H9 (cell line): Measurements from ENCODE around the gene ATAD1. TPM values are rescaled to one million over a fixed set of nuclear protein-coding genes. Genes with fewer than 3 reads are reported as not detected.

Experiments
- DNase-seq: peaks from one replicate; pipeline ENCODE4 v3.0.0-alpha.2; 2017
- H2AFZ ChIP-seq: one replicate; pipeline ENCODE4 v1.6.1; 2013; ENCODE audit warnings: mild to moderate bottlenecking, low read length, control low read depth, moderate library complexity
- H2AK5ac ChIP-seq: 2 replicates; pipeline ENCODE4 v1.6.1; 2013; ENCODE audit warnings: low read length, control low read depth, mixed read lengths; ENCODE audit not compliant: insufficient read length
- H2BK120ac ChIP-seq: one replicate; pipeline ENCODE4 v1.6.1; 2013; ENCODE audit warnings: low read depth, mild to moderate bottlenecking, low read length, control low read depth, inconsistent platforms; ENCODE audit not compliant: poor library complexity, severe bottlenecking
- H2BK12ac ChIP-seq: 2 replicates; pipeline ENCODE4 v1.6.1; 2013; ENCODE audit warnings: low read length, control low read depth, mixed read lengths, low read depth; ENCODE audit not compliant: insufficient read length
- H2BK15ac ChIP-seq: 2 replicates; pipeline ENCODE4 v1.6.1; 2013; ENCODE audit warnings: low read depth, low read length, control low read depth
- H2BK20ac ChIP-seq: one replicate; pipeline ENCODE4 v1.6.1; 2013; ENCODE audit warnings: low read depth, mild to moderate bottlenecking, low read length, control low read depth, inconsistent platforms; ENCODE audit not compliant: poor library complexity, severe bottlenecking
- H2BK5ac ChIP-seq: 2 replicates; pipeline ENCODE4 v1.6.1; 2013; ENCODE audit warnings: low read length, control low read depth, mixed read lengths; ENCODE audit not compliant: insufficient read length
- H3K14ac ChIP-seq: 2 replicates; pipeline ENCODE4 v1.6.1; 2013; ENCODE audit warnings: low read length, control low read depth; ENCODE audit not compliant: insufficient read depth
- H3K18ac ChIP-seq: 2 replicates; pipeline ENCODE4 v1.6.1; 2013; ENCODE audit warnings: low read depth, mild to moderate bottlenecking, mixed read lengths, low read length, control low read depth; ENCODE audit not compliant: insufficient read length
- H3K23ac ChIP-seq: 2 replicates; pipeline ENCODE4 v1.6.1; 2013; ENCODE audit warnings: low read length, control low read depth, mixed read lengths, low read depth; ENCODE audit not compliant: insufficient read length
- H3K23me2 ChIP-seq: 2 replicates; pipeline ENCODE4 v1.6.1; 2013; ENCODE audit warnings: low read depth, mild to moderate bottlenecking, mixed read lengths, low read length, control low read depth; ENCODE audit not compliant: insufficient read length, poor library complexity, severe bottlenecking
- H3K27ac ChIP-seq: 2 replicates; pipeline ENCODE4 v1.5.1; 2013; ENCODE audit warnings: low read length, control low read depth, mixed read lengths, low read depth; ENCODE audit not compliant: insufficient read length
- H3K27me3 ChIP-seq: 2 replicates; pipeline ENCODE4 v1.6.1; 2013; ENCODE audit warnings: low read length, control low read depth, inconsistent platforms; ENCODE audit not compliant: insufficient read depth
- H3K4ac ChIP-seq: 2 replicates; pipeline ENCODE4 v1.6.1; 2013; ENCODE audit warnings: low read depth, mild to moderate bottlenecking, control low read depth, inconsistent platforms, low read length, moderate library complexity
- H3K4me1 ChIP-seq: 2 replicates; pipeline ENCODE4 v1.6.1; 2013; ENCODE audit warnings: low read length, control low read depth, inconsistent platforms; ENCODE audit not compliant: insufficient read depth
- H3K4me2 ChIP-seq: 2 replicates; pipeline ENCODE4 v1.6.1; 2013; ENCODE audit warnings: low read length, control low read depth, mixed read lengths; ENCODE audit not compliant: insufficient read length, insufficient read depth
- H3K56ac ChIP-seq: 2 replicates; pipeline ENCODE4 v1.6.1; 2013; ENCODE audit warnings: low read depth, mild to moderate bottlenecking, mixed read lengths, low read length, control low read depth; ENCODE audit not compliant: insufficient read length
- H3K79me1 ChIP-seq: 2 replicates; pipeline ENCODE4 v1.6.1; 2013; ENCODE audit warnings: low read depth, mild to moderate bottlenecking, moderate library complexity, low read length, control low read depth, inconsistent platforms; ENCODE audit not compliant: insufficient read depth, poor library complexity, severe bottlenecking
- H3K79me2 ChIP-seq: 2 replicates; pipeline ENCODE4 v1.6.1; 2013; ENCODE audit warnings: low read length, control low read depth, inconsistent platforms; ENCODE audit not compliant: insufficient read depth
- H3K9ac ChIP-seq: 2 replicates; pipeline ENCODE4 v1.6.1; 2013; ENCODE audit warnings: low read length, control low read depth, mixed read lengths; ENCODE audit not compliant: insufficient read length; ENCODE audit errors: extremely low read depth
- H3K9me3 ChIP-seq: one replicate; pipeline ENCODE4 v1.6.1; 2013; ENCODE audit warnings: low read depth, low read length, inconsistent platforms; ENCODE audit not compliant: control insufficient read depth
- H3T11ph ChIP-seq: one replicate; pipeline ENCODE4 v1.6.1; 2013; ENCODE audit warnings: mild to moderate bottlenecking, low read length, control low read depth, inconsistent platforms
- H4K20me1 ChIP-seq: one replicate; pipeline ENCODE4 v1.6.1; 2013; ENCODE audit not compliant: control insufficient read depth, insufficient read length, insufficient read depth
- H4K5ac ChIP-seq: 2 replicates; pipeline ENCODE4 v1.6.1; 2013; ENCODE audit warnings: low read depth, mild to moderate bottlenecking, mixed read lengths, low read length, control low read depth; ENCODE audit not compliant: insufficient read length
- H4K8ac ChIP-seq: replicated peaks from 2 replicates; pipeline ENCODE4 v1.6.1; 2013; ENCODE audit warnings: low read length, control low read depth, mixed read lengths, low read depth; ENCODE audit not compliant: insufficient read length
- H4K91ac ChIP-seq: 2 replicates; pipeline ENCODE4 v1.6.1; 2013; ENCODE audit warnings: low read depth, mild to moderate bottlenecking, moderate library complexity, mixed read lengths, low read length, control low read depth; ENCODE audit not compliant: insufficient read length
- H3K27ac Mint-ChIP-seq, 3 experiments: 2 replicates in 2 of 3; 3 replicates in 1 of 3; pipeline ENCODE4 v1.8.0; 2020 to 2021; ENCODE audit warnings: mixed read lengths in 3 of 3, mild to moderate bottlenecking in 1 of 3, moderate library complexity in 1 of 3
- H3K27me3 Mint-ChIP-seq: 2 replicates; pipeline ENCODE4 v1.8.0; 2021; ENCODE audit warnings: low read depth, mild to moderate bottlenecking, moderate library complexity, mixed read lengths
- H3K36me3 Mint-ChIP-seq, 3 experiments: 2 replicates in 2 of 3; 3 replicates in 1 of 3; pipeline ENCODE4 v1.8.0; 2020 to 2021; ENCODE audit warnings: low read depth in 3 of 3, mixed read lengths in 3 of 3; ENCODE audit not compliant: insufficient read depth in 1 of 3
- H3K4me1 Mint-ChIP-seq, 2 experiments: 2 replicates each; pipeline ENCODE4 v1.8.0; 2020; ENCODE audit warnings: mixed read lengths in 2 of 2
- H3K4me3 Mint-ChIP-seq, 2 experiments: 2 replicates in 1 of 2; 3 replicates in 1 of 2; pipeline ENCODE4 v1.8.0; 2020 to 2021; ENCODE audit warnings: mild to moderate bottlenecking in 2 of 2, mixed read lengths in 2 of 2, moderate library complexity in 1 of 2
- H3K9me3 Mint-ChIP-seq, 2 experiments: 2 replicates in 1 of 2; 3 replicates in 1 of 2; pipeline ENCODE4 v1.8.0; 2020; ENCODE audit warnings: mild to moderate bottlenecking in 2 of 2, mixed read lengths in 2 of 2, moderate library complexity in 1 of 2
- total RNA-seq: library from RNA; stranded (reverse); gene quantifications from 2 replicates; pipeline ENCODE4 v1.2.1, GENCODE V29; 2021
- TF ChIP-seq, protein P1 (sequence below): fragments of 200-600 bp; sonication (generic); conservative IDR thresholded peaks from 3 replicates; pipeline ENCODE4 v1.8.0; 2021; ENCODE audit warnings: antibody characterized with exemption, mild to moderate bottlenecking

Gene ATAD1
- total RNA-seq, 1 experiment from 2014 or later = 38.7 TPM

- H2BK120ac ChIP-seq = no peak overlapping the region
- no peak overlapping the region for H3K56ac ChIP-seq
- H4K5ac ChIP-seq = no peak overlapping the region
- no peaks in the 10 kb centered on the region for H4K20me1 ChIP-seq
- H3K14ac ChIP-seq = no peak overlapping the region
- no peaks in the 10 kb centered on the region for H3K23me2 ChIP-seq
- H3K4me3 Mint-ChIP-seq = no peak overlapping the region
- H2BK5ac ChIP-seq = no peak overlapping the region
- no peak overlapping the region for H3K9ac ChIP-seq
- H3K79me1 ChIP-seq = no peaks in the 10 kb centered on the region
- H3K4me1 ChIP-seq = no peaks in the 10 kb centered on the region; the same call in 1 of the 2 replicates
- no peaks in the 10 kb centered on the region for H3K79me2 ChIP-seq
- no peak overlapping the region for H3K4ac ChIP-seq
- H3K27ac Mint-ChIP-seq = no peak overlapping the region
- H3K4me1 Mint-ChIP-seq = peaks cover 8 to 16% of the 10 kb centered on the region in 2 experiments
- no peaks in the 10 kb centered on the region for H3K27me3 ChIP-seq
- no peaks in the 10 kb centered on the region for H3K27me3 Mint-ChIP-seq
- TF ChIP-seq, protein P1, sequence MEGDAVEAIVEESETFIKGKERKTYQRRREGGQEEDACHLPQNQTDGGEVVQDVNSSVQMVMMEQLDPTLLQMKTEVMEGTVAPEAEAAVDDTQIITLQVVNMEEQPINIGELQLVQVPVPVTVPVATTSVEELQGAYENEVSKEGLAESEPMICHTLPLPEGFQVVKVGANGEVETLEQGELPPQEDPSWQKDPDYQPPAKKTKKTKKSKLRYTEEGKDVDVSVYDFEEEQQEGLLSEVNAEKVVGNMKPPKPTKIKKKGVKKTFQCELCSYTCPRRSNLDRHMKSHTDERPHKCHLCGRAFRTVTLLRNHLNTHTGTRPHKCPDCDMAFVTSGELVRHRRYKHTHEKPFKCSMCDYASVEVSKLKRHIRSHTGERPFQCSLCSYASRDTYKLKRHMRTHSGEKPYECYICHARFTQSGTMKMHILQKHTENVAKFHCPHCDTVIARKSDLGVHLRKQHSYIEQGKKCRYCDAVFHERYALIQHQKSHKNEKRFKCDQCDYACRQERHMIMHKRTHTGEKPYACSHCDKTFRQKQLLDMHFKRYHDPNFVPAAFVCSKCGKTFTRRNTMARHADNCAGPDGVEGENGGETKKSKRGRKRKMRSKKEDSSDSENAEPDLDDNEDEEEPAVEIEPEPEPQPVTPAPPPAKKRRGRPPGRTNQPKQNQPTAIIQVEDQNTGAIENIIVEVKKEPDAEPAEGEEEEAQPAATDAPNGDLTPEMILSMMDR = no peak
- H2AK5ac ChIP-seq = no peak overlapping the region
- no peak overlapping the region for H4K91ac ChIP-seq
- no peak for DNase-seq
- no peak overlapping the region for H2BK15ac ChIP-seq
- H3K27ac ChIP-seq = no peak overlapping the region
- no peak overlapping the region for H3T11ph ChIP-seq
- H3K9me3 Mint-ChIP-seq = no peaks in the 10 kb centered on the region
- no peak overlapping the region for H4K8ac ChIP-seq
- peaks cover 6 to 9% (median 8%) of the 10 kb centered on the region in 3 experiments; a peak in 6 of 7 replicates for H3K36me3 Mint-ChIP-seq
- no peak overlapping the region for H2BK12ac ChIP-seq
- H2AFZ ChIP-seq = no peak overlapping the region
- no peak overlapping the region for H2BK20ac ChIP-seq
- H3K18ac ChIP-seq = no peak overlapping the region
- H3K9me3 ChIP-seq = no peaks in the 10 kb centered on the region
- H3K4me2 ChIP-seq = no peak overlapping the region
- no peak overlapping the region for H3K23ac ChIP-seq
These were observed 77.8 kb downstream of the ATAD1 start for GRCh38 chr10:87740254-87740655.
